Cardiac muscle cell (in vitro differentiated cells and primary cell): ENCODE data around the gene RAF1. TPM values are rescaled to one million over a fixed set of nuclear protein-coding genes. Genes with fewer than 3 reads are reported as not detected.

ENCODE experiments used
- DNase-seq, 2 donors: peaks; one replicate each; pipeline versions ENCODE4 v3.0.0 to v3.0.0-alpha.2; 2010 to 2017; ENCODE audit warnings: low read depth in 1 of 2, low spot score in 1 of 2
- H3K27ac ChIP-seq: fragments of 200-600 bp; sonication (generic); 2 replicates; pipeline ENCODE4 v1.5.1; 2016
- H3K27me3 ChIP-seq: fragments of 200-600 bp; sonication (generic); 2 replicates; pipeline ENCODE4 v1.6.0; 2016; ENCODE audit warnings: control low read depth
- H3K36me3 ChIP-seq: fragments of 200-600 bp; sonication (generic); 2 replicates; pipeline ENCODE4 v1.5.1; 2016; ENCODE audit warnings: control low read depth
- H3K4me1 ChIP-seq: fragments of 200-600 bp; sonication (generic); 2 replicates; pipeline ENCODE4 v1.8.1; 2017; ENCODE audit warnings: low read depth, mild to moderate bottlenecking, mixed run types
- H3K4me3 ChIP-seq: fragments of 200-600 bp; sonication (generic); 2 replicates; pipeline ENCODE4 v1.5.1; 2016; ENCODE audit warnings: mild to moderate bottlenecking
- H3K9me3 ChIP-seq: fragments of 200-600 bp; sonication (generic); 2 replicates; pipeline ENCODE4 v1.5.1; 2017; ENCODE audit warnings: low read depth, mild to moderate bottlenecking, control low read depth
- CTCF ChIP-seq: IDR thresholded peaks from 2 replicates; pipeline ENCODE4 v1.5.1; 2012; ENCODE audit warnings: low read depth, mild to moderate bottlenecking, low read length
- polyA plus RNA-seq: library from polyadenylated mRNA; unstranded; fragments of >200 nt; fragmentation: Nextera tagmentation; extraction: Ambion mirVana; gene quantifications from 2 replicates; pipeline ENCODE4 v1.2.1, GENCODE V29; 2016
- total RNA-seq: library from RNA; depleted of rRNA; stranded (reverse); fragments of >200 nt; gene quantifications from 2 replicates; pipeline ENCODE4 v1.2.3, GENCODE V29; 2016

The RAF1 gene
- total and polyA plus RNA-seq, 2 experiments from 2014 or later = 82.8 to 153 TPM

GRCh38 chr3:12660196-12660595 lies 3.7 kb downstream of the RAF1 start:
- H3K4me1 ChIP-seq = peaks cover 28% of the 10 kb centered on the region
- no peaks in the 10 kb centered on the region for H3K27me3 ChIP-seq
- no peak for TF ChIP-seq CTCF
- no peaks in the 10 kb centered on the region for H3K9me3 ChIP-seq
- DNase-seq = no peak
- no peak overlapping the region for H3K4me3 ChIP-seq
- H3K36me3 ChIP-seq = no peaks in the 10 kb centered on the region
- H3K27ac ChIP-seq = peak overlapping the region; percentile 74

GRCh38 chr3:12659316-12660015 lies 4.5 kb downstream of the RAF1 start:
- TF ChIP-seq CTCF = no peak
- Histone ChIP-seq H3K4me1 (peaks cover 24% of the 10 kb centered on the region), H3K9me3 (no peaks in the 10 kb centered on the region), H3K27me3 (no peaks in the 10 kb centered on the region), H3K36me3 (no peaks in the 10 kb centered on the region), H3K4me3 (no peak overlapping the region), H3K27ac (peak overlapping the region; percentile 82)
- DNase-seq = peak in 1 of 2 donors; percentile 34

GRCh38 chr3:12658593-12659058 lies 5.3 kb downstream of the RAF1 start:
- Histone ChIP-seq H3K4me3 (no peak overlapping the region), H3K36me3 (no peaks in the 10 kb centered on the region), H3K9me3 (no peaks in the 10 kb centered on the region), H3K4me1 (peaks cover 26% of the 10 kb centered on the region), H3K27ac (peak overlapping the region; percentile 82), H3K27me3 (no peaks in the 10 kb centered on the region)
- no peak for TF ChIP-seq CTCF
- DNase-seq = peak; percentile 45 to 60

- no peak for TF ChIP-seq CTCF
Observed at GRCh38 chr3:12656850-12657249, 7.1 kb downstream of the RAF1 start.

GRCh38 chr3:12656193-12656592 lies 7.7 kb downstream of the RAF1 start:
- Histone ChIP-seq H3K4me3 (no peak overlapping the region), H3K27me3 (no peaks in the 10 kb centered on the region), H3K4me1 (peaks cover 31% of the 10 kb centered on the region), H3K27ac (peak overlapping the region; percentile 45), H3K9me3 (no peaks in the 10 kb centered on the region), H3K36me3 (no peaks in the 10 kb centered on the region)
- no peak for TF ChIP-seq CTCF
- no peak for DNase-seq

More at GRCh38 chr3:12656850-12657249, 7.1 kb downstream of the RAF1 start:
- DNase-seq = no peak
- Histone ChIP-seq H3K9me3 (no peaks in the 10 kb centered on the region), H3K4me3 (no peak overlapping the region), H3K27ac (peak overlapping the region; percentile 45), H3K27me3 (no peaks in the 10 kb centered on the region), H3K4me1 (peaks cover 33% of the 10 kb centered on the region), H3K36me3 (no peaks in the 10 kb centered on the region)
